Stimulated activated CD4-positive, alpha-beta T cell treated with anti-CD3 and anti-CD28 coated beads, Interleukin-2, amount 100 ng/mL, for 48 hours (primary cell): ENCODE results near the gene IL2RA.
"Not testable (repeated sequence)": the region's sequence is repeated elsewhere in the genome, so short reads cannot be mapped to it uniquely, and the experiment has no call there.

Source experiments
- DNase-seq, 2 donors: peaks; one replicate each; pipeline ENCODE4 v3.0.0-alpha.2; 2020

IL2RA gene

GRCh38 chr10:6011558-6011957, 50.6 kb downstream of the IL2RA start:
- no peak for DNase-seq

GRCh38 chr10:6010569-6010968, 51.6 kb downstream of the IL2RA start:
- DNase-seq = no peak

DNA sequence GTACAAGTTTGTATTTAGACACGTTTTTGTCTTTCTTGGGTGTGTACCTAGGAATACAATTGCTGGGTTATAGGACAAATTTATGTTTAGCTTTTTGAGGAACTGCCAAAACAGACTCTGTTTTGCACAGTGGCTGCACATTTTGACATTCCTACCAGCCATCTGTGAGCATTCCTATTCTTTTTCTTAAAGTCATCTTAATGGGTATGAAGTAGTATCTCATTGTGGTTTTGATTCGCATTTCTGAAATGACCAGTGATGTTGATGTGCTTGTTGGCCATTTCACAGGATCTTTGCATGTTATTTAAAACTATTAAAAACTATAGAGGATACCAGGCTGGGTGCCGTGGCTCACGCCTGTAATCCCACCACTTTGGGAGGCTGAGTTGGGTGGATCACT, 52.2 kb downstream of the IL2RA start:
- no peak for DNase-seq

- no peak for DNase-seq
Observed at GRCh38 chr10:6009150-6009549, 53.0 kb downstream of the IL2RA start.

GRCh38 chr10:6008497-6009142, 53.5 kb downstream of the IL2RA start:
- no peak for DNase-seq

- DNase-seq = no peak
Observed at GRCh38 chr10:6006991-6007390, 55.2 kb downstream of the IL2RA start.

DNA sequence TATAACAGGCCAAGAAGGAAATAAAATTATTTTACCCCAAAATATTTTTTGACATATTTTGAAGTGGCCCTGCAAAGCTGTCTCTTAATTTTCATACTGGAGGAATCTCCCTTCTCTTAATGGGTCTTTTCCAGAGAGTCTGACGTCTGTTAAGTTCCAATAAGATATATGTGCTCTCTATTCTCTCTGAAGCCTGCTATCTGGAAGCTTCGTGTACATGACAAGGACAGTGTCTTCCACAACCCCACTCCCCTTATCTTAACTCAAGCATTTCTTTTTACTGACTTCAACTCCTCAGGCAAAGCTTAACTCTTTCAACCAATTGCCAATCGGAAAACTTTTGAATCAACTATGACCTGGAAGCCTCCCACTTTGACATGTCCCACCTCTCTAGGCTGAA, 55.6 kb downstream of the IL2RA start:
- DNase-seq = no peak

GRCh38 chr10:6005856-6006395, 56.2 kb downstream of the IL2RA start:
- DNase-seq = no peak

DNA sequence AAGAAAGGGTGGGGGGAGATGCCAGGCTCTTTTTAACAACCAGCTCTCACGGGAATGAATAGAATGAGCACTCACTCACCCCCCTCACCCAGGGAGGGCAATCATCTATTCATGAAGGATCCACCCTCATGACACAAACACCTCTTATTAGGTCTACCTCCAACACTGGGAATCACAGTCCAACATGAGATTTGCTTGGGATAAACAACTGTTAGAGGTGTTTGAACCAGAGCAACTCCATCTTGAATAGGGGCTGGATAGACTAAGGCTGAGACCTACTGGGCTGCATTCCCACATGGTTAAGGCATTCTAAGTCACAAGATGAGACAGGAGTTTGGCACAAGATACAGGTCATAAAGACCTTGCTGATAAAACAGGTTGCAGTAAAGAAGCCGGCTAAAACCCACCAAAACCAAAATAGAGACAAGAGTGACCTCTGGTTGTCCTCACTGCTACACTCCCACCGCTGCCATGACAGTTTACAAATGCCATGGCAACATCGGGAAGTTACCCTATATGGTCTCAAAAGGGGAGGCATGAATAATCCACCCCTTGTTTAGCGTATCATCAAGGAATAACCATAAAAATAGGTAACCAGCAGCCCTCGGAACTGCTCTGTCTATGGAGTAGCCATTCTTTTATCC, 56.9 kb downstream of the IL2RA start:
- DNase-seq = not testable (repeated sequence)

DNA sequence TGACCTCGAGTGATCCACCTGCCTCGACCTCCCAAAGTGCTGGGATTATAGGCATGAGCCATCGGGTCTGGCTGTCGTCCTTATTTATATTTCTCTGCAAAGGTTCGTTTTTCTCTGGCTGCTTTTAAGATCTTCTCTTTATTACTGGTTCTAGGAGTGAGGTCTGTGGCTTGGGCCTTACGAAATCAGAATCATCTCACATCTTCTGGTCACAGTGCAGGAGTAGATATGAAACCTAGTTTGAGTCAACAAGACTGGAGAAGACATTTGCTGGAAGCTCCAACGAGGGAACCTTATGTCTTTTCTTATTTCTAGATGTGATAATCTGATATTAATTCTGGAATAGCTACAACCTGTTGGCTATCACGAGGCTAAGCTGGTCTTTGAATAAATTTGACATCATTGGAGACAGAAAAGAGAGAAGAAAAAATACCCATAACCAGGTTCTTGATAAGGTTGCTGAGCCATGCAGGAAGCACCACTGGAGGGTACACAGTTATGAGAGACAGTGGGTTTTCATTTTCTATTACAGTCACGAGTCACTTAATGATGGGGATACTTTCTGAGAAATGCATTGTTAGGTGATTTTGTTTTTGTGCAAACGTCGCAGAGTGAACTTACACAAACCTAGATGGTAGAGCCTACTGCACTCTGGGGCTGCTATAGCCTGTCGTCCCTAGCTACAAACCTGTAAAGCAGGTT, 59.2 kb downstream of the IL2RA start:
- DNase-seq = no peak

DNA sequence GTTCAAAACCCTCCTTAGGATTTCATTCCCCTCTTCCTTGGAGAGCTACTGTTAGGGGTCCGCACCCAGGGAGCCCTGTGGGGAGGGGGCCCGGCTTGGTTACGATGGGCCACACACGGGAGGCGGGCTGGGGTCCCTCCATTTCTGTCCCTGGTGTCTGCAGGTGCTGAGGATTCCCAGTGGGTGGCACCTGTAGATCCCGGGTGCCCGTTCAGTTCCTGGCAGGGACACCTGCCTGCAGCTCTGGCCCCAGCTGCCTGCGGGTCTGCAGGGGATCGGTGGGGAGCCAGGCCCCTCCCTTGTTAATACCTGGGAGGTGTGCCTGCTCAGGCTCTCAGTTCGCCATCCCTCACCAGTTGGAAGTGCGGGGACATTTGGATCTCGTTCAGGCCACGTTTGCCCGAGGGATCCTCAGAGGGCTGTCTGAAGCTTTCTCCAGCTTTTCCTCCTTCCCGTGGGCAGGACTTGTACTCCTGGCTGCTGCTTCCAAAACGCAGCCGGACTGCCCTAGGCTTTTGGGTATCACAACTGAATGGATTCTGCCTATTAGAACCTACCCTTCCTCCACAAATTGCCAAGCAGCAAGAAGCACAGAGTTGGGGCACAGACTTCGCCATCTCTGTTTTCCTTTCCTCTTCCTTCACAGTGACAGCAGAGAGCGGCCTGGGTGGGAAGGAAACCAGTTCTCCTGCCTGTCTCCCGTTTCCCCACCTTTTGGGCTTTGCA, 62.6 kb downstream of the IL2RA start:
- no peak for DNase-seq

GRCh38 chr10:5996696-5997095, 65.5 kb downstream of the IL2RA start:
- DNase-seq = no peak

DNA sequence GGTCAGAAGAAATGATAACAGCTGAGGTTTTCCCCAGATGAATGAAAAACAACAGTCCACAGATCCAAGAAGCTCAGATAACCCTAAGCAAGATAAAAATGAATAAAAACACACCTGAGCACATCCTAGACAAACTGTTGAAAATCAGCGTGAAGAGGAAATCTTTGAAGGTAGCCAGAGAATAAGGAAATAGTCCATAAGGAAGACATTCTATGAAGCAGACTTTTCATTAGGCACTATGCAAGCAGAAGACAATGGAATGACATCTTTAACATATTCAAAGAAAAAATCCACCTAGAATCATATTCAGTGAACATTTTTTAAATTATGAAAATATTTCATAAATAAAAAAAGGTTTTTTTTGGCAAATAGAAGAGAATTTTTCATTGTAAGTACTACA, 69.8 kb downstream of the IL2RA start:
- DNase-seq = no peak

- no peak for DNase-seq
Observed at GRCh38 chr10:5991708-5992107, 70.5 kb downstream of the IL2RA start.

- no peak for DNase-seq
Observed at GRCh38 chr10:5989756-5990155, 72.4 kb downstream of the IL2RA start.

DNA sequence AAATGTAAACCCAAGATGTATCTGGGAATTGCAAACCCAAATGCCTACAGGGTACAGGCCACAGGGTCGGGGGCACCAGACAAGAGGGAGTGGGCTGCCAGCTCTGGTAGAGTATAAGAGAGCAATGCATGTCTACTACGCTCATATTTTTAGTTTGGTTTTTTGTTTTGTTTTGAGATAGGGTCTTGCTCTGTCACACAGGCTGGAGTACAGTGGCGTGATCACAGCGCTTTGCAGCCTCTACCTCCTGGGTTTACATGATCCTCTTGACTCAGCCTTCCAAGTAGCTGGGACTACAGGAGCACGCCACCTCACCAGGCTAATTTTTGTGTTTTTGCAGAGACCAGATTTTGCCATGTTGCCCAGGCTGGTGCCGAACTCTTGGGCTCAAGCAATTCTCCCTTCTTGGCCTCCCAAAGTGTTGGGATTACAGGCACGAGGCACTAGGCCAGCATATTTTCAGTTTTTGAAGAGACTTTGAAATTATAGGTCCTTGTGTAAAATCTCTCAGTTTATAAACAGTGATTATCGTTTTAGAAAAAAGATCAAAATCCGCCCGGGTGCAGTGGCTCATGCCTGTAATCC, 73.7 kb downstream of the IL2RA start:
- DNase-seq = no peak

- DNase-seq = no peak
Observed at GRCh38 chr10:5987747-5988146, 74.4 kb downstream of the IL2RA start.

GRCh38 chr10:5985029-5985428, 77.1 kb downstream of the IL2RA start:
- no peak for DNase-seq

DNA sequence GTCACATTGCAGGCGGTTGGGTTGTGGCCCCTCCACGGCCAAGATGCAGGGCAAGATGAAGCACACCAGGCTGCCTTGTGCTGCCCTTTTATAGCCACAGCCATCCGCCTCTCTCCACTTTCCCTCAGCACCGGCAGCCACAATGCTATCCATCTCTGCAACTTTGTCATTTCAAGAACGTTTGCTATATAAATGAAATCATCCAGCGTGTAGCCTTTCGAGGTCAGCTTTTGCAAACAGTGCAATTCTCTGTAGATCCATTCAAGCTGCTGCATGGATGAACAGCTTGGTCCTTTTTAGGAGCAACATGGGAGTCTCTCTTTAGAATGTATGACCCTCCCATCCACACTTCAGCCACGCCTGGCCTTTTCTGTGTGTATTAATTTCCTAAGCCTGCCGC, 78.4 kb downstream of the IL2RA start:
- DNase-seq = no peak

GRCh38 chr10:5981529-5981928, 80.6 kb downstream of the IL2RA start:
- no peak for DNase-seq

DNA sequence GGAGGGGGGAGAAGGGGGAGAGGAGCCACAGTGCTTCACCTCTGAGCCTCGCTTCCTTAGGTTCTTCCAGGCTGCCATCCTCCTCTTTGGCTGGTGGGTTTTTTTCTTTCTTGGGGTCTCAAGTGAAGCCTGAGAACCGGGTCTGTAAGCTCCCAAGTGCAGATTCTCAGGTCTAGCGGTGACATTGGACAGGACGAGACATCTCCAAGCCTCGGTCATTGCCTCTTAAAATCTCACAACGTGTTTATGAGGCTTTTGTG, 84.0 kb downstream of the IL2RA start:
- no peak for DNase-seq

DNA sequence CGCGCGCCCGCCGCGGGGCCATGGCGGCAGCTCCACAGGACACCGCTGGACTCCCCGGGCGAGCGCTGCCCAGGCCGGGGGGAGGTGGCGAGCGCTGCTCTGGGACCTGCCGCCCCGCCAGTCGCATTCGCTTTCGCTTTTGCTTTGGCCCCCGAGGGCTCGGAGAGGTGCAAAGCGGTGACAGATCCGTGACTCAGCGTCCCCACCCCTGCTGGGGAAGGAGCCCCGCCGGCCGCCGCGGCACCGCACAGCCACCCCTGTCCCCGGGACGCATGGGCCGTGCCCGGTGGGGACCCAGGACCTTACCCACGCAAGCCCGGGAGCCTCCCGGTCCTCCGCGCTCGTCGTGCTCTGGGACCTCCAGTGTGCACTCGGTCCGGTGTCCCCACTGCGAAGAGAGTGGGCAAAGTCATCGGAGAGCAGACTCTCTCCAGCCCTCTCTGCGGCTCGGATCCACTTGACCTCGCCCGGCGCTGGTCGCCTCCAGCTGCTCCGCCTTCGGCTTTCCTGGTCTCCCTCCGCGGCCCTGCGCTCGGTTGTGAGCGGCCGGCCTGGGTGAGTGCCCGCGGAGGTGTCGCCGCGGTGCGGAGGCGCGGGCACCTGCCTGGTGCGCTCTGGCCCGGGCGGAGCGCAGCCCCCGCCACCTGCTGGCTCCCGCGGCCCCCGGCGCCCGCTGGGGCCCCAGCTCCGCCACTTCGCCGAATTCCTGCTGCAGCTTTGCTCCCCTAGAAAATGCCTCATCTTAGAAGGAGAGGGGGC, 84.5 kb downstream of the IL2RA start, which contains the start of gene IL15RA:
IL15RA (minus strand) TSS at position 73 of the 759 bp plus-strand sequence; CDS start at position 22, 51 bp downstream.
- peak; percentile 76 to 79 for DNase-seq
